ENCODE data around the gene CD48.

DNA sequence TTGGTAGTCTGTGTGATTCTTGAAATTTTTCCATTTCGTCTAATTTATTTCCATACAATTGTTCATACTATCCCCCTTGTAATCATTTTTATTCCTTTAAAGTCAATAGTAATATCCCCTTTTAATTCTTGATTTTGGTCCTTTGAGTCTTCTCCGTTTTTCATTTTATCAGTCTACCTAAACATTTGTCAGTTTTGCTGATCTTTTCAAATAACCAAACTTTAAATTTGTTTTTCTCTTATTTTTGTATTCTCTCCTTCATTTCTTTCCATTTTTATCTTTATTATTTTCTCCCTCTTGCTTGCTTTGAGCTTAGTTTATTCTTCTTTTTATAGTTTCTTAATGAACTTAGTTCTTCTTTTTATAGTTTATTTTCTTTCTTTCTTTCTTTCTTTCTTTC lies 43.7 kb downstream of the CD48 start:
- no peak for TF ChIP-seq CTCF (IDR thresholded peaks at IDR 0.05; ENCODE audit: borderline replicate concordance, extremely low read depth, low read length, poor library complexity, severe bottlenecking)
- no peak for TF ChIP-seq EZH2 (IDR thresholded peaks at IDR 0.05; ENCODE audit: borderline replicate concordance, low read depth, low read length, severe bottlenecking)

Data from DND-41 (cell line).